NCI-H1694 (cell line): ENCODE data around the gene C10orf53.

ENCODE experiments used
- DNase-seq: peaks from one replicate; lab custom pipeline; 2025; lab: John Stamatoyannopoulos, UW

Gene C10orf53

DNA sequence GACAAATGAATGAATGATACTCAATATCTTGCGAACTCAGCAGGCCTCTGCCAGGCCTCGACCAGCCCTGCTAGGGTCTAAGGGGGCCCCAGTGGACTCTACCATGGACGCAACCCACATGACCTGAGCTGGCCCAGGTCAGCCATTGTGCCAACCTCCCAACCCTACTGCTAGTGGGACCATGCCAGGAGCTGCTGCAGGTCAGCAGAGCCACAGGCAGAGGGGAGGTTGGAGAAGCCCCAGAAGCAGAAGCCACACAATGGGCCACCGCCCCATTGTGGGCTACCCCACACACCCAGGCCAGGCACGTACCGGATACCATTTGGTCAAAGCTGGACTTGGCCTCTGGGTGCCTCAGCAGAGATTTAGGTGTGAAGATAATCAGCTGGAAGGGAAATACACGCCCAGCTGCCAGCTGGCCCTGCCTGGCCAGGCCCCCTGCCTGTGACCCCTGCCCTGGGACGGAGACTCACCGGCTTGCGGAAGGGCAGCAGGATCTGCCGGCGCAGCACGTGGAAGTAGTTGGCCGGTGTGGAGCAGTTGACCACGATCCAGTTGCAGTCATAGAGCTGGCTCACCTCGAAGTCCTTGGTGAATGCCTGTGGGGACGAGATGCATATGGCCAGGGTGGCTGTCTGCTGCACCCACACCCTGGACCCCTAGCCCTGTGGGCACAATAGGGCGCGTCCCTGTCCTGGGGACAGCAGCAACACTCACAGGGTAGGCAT is 58.2 kb downstream of the C10orf53 start:
- no peak for DNase-seq

- no peak for DNase-seq
These were observed 59.3 kb downstream of the C10orf53 start for GRCh38 chr10:49738616-49739360.

DNA sequence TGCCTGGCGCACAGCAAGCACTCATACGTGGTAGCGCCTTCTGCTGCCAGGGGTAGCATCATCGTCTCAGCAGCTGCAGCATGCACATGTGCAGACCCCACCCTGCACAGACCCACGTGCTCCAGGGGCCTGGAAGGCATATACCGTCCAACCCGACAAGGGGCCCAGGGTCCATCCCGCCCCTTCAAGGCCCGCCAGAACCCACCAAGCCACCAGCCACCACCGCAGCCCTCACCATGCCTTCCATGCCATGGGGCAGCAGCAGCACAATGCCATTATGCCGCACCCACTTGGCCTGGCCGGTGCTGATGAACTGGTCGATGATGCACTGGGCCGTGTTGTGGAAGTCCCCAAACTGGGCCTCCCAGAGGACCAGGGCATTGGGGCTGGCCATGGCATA is 60.0 kb downstream of the C10orf53 start:
- DNase-seq = no peak

DNA sequence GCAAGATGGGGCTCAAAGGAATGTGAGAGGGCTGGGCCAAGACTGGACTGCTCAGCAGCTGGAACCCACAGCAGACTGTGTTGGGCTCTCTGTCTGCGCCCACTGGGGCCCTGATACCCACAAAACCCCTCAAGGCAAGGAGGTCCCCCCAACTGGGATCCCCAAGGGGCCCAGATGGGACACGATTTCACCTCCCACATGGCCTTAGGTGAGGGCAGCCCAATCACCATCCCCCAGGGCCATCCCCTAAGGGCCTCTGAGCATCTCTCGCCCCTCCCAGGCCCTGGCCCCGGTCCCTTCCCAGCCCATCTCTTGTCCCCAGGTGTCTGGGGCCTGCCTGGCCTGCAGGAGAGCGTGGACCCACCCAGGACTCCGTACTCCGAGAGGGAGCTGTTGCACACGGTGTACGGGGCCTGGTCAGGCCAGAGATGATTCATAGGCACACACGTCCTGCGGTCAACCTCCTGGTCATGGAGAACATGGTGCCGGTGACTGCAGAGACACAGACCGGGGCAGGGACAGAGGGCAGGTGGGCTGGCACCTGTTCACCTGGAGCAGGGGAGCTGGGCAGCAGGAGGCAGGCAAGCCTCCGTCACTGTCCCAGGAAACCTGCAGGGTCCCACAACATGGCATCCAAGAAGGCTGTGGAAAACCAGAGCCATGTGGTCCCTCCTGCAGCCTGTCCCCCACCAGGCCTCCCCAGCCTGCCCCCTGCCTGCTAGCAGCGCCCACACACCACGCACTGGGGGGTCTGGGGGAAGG is 61.1 kb downstream of the C10orf53 start:
- DNase-seq = no peak

DNA sequence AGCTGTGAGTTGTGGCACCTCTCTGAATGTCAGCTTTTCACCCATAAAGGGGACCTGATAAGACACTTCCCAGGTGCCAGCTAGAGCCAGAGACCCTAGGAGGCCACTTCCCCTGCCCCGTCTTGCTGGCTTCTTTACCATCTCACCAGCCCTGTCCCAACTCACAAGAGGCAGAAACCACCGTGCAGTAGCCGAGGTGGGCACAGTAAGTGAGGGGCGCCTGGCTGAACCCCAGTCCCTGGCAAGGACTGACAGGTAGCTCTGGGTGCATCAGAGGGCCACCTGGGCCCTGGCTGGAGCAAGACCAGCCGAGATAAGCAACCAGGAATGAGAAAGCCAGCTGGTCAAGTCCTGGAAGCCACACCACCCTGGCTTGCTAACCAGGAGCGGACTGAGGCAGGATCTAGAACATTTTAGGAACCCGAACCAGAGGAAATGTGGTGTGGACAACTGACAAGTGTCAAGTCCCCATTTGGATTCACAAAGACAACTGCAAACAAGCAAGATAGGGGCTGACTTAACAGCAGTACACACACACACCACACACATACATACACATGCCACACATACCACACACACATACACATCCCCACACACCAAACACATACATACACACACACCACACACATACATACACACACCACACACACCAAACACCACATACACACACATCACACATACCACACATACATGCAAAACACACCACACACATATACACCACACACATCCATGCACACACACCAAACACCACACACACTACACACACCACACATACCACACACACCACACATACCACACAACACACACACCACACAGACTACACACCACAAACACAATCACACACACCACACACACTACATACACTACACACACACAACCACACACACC is 61.9 kb downstream of the C10orf53 start:
- DNase-seq = no peak

DNA sequence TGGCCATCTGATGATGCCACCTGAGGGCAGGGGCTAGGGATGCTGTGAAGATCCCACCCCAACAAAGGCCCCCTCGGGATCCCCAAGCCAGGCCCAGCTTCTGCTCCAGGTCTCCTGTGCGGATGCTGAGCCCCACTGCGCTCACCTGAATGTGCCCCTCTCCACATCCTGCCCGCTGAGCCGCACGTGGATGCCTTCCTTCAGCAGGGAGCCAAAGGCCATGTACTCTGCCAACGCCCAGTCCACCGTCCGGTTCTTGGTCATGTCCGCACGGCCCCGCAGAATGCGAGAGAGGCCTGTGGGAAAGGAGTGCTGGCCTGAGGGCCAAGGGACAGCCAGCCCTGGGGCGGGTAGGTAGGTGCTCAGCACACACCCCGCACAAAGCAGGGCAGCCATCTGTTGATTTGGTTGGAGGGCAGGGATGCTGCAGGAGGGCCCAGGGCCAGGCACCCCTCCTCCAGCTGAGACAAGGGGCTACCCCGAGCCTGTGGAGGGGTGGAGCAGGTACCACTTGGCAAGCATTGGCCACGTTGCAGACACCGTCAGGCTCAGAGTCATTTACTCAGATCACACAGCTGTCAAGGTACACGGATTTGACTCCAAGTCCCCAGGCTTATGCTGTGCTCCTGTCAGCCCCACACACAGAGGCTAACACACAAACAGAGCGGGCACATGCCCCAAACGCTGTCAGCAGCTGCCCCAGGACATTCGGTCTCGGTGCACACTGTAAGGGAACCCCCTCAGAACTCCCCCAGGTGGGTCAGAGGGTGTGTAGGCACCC is 63.4 kb downstream of the C10orf53 start:
- DNase-seq = no peak

- no peak for DNase-seq
These were observed 64.1 kb downstream of the C10orf53 start for GRCh38 chr10:49743464-49744075.

DNA sequence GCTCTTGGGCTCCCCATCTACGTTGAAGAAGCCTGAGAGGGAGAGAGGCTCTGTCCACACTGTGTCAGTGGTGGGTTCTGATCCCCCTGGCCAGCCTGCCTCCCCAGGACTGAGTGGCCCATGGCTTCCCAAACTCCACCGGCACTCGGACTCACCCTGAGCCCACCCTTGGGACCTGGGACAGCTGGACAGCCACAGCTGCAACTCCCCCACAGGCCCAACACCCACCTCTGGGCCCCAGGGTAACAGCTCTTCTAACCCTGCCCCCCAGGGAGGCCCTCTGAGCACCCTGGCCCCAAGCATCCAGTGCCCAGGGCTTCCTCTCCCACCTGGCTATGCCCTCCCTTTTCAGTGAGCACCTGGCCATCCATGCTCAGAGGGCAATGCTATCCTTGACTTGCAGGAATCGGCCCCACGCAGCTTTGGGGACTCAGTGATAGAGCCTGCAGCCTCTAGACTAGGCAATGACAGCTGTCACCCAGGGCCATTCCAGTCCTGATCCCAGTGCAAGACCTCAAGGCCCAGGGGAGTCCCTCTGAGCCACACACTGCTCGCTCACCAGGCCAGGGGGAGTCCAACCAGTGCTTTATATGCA is 64.7 kb downstream of the C10orf53 start:
- DNase-seq = no peak

DNA sequence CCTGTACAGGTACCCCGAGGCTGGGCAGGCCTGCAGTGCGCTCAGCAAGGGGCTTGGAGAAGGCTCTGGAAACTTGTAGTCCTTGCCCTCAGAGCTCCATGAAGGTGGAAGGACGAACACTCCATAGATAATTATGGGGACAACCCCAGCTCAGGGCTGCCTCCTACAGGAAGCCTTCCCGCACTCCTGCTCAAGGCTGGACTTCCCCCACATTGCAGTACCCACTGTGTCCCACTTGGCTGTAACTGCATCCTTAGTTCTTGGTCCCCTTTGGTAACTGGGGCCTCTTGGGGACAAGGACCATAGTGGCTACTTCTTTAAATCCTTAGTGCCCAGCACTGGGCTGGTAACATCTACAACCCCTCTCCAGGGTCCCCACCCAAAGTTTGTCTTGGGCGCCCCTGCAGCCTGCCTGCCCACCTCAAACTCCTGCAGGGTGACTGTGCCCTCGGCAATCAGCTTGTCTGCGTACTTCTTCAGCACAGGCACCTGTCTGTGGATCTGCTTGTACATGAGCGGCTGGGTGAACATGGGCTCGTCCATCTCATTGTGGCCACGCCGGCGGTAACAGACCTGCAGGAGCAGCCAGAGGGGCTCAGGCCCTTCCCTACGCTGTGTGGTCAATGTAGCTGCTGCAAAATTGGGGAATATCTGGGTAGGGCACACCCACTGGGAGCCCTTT is 65.6 kb downstream of the C10orf53 start:
- DNase-seq = no peak

DNA sequence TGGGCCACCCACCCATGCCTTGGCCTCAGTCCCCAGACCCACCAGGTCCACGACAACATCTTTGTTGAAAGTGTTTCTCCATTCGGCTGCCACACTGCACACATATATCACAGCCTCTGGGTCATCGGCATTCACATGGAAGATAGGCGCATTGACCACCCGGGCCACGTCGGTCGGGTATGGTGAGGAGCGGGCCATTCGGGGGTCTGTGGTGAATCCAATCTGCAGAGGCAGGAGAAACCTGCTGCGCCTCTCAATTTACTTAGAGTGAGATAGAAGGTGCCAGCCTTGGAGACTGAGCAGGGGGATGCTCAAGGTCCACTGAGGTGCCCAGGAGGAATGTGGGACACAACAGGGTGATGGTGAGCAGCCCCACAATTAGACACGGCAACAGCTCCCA is 66.3 kb downstream of the C10orf53 start:
- no peak for DNase-seq

DNA sequence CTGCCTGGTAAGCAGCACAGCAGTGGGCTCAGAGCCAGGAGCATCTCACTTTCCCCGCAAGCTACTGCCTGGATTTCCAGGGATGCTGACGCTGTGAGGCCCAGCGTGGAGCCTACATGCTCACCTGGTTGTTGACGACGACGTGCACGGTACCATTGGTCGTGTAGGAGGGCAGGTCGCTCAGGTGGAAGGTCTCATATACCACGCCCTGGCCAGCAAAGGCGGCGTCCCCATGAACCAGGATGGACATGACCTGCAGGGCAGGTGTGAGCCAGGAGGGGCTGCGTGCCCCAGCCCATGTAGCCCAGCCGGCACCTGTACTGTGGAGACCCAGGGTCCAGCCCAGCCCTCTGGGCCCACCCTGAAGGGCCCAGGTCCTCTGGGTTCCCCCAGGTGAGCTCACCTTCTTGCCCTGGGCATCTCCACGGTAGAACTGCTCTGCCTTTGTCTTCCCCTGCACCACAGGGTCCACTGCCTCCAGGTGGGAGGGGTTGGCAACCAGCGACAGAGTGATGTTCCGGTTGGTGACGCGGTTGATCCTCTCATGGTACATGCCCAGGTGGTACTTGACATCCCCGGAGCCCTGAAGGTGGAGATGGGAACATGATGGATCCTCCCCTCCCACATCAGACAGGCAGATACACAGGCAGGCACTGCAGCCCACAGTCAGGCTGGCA is 67.3 kb downstream of the C10orf53 start:
- DNase-seq = no peak
